ENCODE measurements around the gene STRN. TPM values are rescaled to one million over a fixed set of nuclear protein-coding genes. Genes with fewer than 3 reads are reported as not detected.
"Not testable (repeated sequence)": the region's sequence is repeated elsewhere in the genome, so short reads cannot be mapped to it uniquely, and the experiment has no call there.

Gene STRN
- total RNA-seq, 1 donor from 2014 or later: 24.7 TPM

GRCh38 chr2:36930787-36931410 is 35.4 kb downstream of the STRN start:
- CTCF ChIA-PET; POLR2A ChIA-PET; ATAC-seq (ENCODE audit: low read depth); H3K4me1 Mint-ChIP-seq; H3K27me3 Mint-ChIP-seq; H3K27ac Mint-ChIP-seq; DNase-seq; H3K9me3 Mint-ChIP-seq; intact Hi-C loops (cut with micrococcal nuclease); H3K4me3 Mint-ChIP-seq; H3K36me3 Mint-ChIP-seq (ENCODE audit: low read depth): not testable (repeated sequence)

DNA sequence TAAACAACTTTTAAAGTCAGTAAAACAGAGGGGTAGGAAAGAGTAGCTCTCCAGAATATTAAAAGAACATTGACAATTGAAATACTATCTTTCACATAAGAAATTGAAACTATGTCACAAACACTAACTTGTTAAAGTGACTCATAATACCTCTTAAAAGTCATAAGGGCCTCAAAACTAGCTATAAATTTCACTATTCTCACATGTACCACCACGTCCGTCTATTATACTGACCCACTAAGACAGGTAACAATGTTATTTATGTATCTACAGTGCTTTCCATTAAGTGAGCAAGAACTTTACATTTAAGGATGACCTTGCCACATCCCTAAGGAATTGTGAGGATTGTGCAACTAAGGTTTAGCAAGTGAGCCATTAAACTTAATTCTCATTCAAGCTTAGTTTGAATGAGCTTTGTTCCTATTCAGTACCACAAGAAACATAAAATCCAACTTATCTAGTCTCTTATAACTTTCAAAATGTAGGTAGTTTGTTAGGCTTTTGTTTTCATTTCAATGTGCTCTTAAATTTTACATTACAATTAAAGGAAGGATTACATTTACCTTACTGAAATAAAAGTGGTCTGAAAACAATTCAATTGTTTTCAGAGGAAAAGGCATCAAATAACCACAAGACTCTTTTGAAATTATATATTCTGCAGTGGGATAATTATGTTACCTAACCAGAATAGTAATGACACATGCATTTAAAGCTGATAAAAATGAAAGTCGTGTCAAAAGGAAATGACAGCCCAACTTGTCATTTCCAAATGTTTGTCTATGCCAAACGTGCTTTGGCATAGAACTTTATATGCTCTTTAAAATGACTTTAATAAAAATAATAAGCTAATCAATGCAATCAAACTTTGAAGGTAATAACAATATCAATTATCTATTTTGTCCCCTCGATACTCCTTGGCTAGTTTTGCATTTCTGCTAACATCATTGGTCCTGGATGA is 39.9 kb downstream of the STRN start:
- CTCF ChIA-PET; intact Hi-C loops (cut with micrococcal nuclease); DNase-seq; H3K27me3 Mint-ChIP-seq; H3K4me3 Mint-ChIP-seq; POLR2A ChIA-PET; H3K9me3 Mint-ChIP-seq; ATAC-seq (ENCODE audit: low read depth): not testable (repeated sequence)
- H3K4me1 Mint-ChIP-seq: peaks cover 12% of the 10 kb centered on the region
- peaks cover 18% of the 10 kb centered on the region for H3K36me3 Mint-ChIP-seq (ENCODE audit: low read depth)
- peak overlapping the region; percentile 18 for H3K27ac Mint-ChIP-seq

GRCh38 chr2:36922629-36923028 is 43.7 kb downstream of the STRN start:
- H3K9me3 Mint-ChIP-seq; DNase-seq; H3K27ac Mint-ChIP-seq; ATAC-seq (ENCODE audit: low read depth); intact Hi-C loops (cut with micrococcal nuclease); POLR2A ChIA-PET; H3K27me3 Mint-ChIP-seq; CTCF ChIA-PET; H3K4me3 Mint-ChIP-seq: not testable (repeated sequence)
- Mint-ChIP-seq H3K4me1 (peaks cover 21% of the 10 kb centered on the region), H3K36me3 (ENCODE audit: low read depth) (peaks cover 22% of the 10 kb centered on the region)

GRCh38 chr2:36921984-36922383 is 44.4 kb downstream of the STRN start:
- ChIA-PET POLR2A (no interaction called here), CTCF (no interaction called here)
- H3K27me3 Mint-ChIP-seq: no peaks in the 10 kb centered on the region
- intact Hi-C loops (cut with micrococcal nuclease): no loop called here
- H3K4me1 Mint-ChIP-seq: peaks cover 20% of the 10 kb centered on the region
- no peak for DNase-seq
- no peak overlapping the region for H3K27ac Mint-ChIP-seq
- H3K4me3 Mint-ChIP-seq: no peak overlapping the region
- TF ChIP-seq, protein P1, sequence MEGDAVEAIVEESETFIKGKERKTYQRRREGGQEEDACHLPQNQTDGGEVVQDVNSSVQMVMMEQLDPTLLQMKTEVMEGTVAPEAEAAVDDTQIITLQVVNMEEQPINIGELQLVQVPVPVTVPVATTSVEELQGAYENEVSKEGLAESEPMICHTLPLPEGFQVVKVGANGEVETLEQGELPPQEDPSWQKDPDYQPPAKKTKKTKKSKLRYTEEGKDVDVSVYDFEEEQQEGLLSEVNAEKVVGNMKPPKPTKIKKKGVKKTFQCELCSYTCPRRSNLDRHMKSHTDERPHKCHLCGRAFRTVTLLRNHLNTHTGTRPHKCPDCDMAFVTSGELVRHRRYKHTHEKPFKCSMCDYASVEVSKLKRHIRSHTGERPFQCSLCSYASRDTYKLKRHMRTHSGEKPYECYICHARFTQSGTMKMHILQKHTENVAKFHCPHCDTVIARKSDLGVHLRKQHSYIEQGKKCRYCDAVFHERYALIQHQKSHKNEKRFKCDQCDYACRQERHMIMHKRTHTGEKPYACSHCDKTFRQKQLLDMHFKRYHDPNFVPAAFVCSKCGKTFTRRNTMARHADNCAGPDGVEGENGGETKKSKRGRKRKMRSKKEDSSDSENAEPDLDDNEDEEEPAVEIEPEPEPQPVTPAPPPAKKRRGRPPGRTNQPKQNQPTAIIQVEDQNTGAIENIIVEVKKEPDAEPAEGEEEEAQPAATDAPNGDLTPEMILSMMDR (IDR thresholded peaks at IDR 0.05): no peak
- H3K36me3 Mint-ChIP-seq (ENCODE audit: low read depth): peaks cover 22% of the 10 kb centered on the region
- ATAC-seq (ENCODE audit: low read depth): no peak
- H3K9me3 Mint-ChIP-seq: no peaks in the 10 kb centered on the region

GRCh38 chr2:36919041-36919837 is 47.1 kb downstream of the STRN start:
- no peak overlapping the region for H3K27ac Mint-ChIP-seq
- no peak for ATAC-seq (ENCODE audit: low read depth)

DNA sequence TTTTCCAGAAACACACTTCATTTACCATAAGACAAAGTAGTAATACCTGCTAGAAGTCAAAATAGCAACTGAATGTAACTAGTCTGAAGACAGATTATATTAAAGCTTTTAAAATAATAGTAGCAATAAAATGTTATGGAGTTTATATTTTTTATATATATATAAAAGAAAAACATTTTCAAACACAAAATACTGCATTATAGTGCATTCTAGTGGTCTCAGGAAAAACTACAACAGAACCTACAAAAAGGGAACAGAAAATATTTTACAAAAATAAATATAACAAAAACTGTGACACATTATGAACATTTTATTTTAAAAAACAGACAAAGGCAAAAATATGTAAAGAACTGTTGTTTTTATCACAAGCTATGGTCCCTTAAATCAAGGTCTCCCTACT is 48.0 kb downstream of the STRN start:
- ATAC-seq (ENCODE audit: low read depth) (no peak), DNase-seq (no peak)
- CTCF ChIA-PET: no interaction called here
- H3K27ac Mint-ChIP-seq: no peak overlapping the region
- no peak overlapping the region for H3K4me3 Mint-ChIP-seq
- TF ChIP-seq, protein P1 (IDR thresholded peaks at IDR 0.05): no peak
- peaks cover 18% of the 10 kb centered on the region for H3K36me3 Mint-ChIP-seq (ENCODE audit: low read depth)
- intact Hi-C loops (cut with micrococcal nuclease): no loop called here
- H3K4me1 Mint-ChIP-seq: peaks cover 14% of the 10 kb centered on the region
- no peaks in the 10 kb centered on the region for H3K9me3 Mint-ChIP-seq
- H3K27me3 Mint-ChIP-seq: no peaks in the 10 kb centered on the region
- POLR2A ChIA-PET: no interaction called here

More at GRCh38 chr2:36919041-36919837, 47.1 kb downstream of the STRN start:
- Mint-ChIP-seq H3K27me3 (no peaks in the 10 kb centered on the region), H3K4me1 (peaks cover 14% of the 10 kb centered on the region), H3K4me3 (no peak overlapping the region), H3K9me3 (no peaks in the 10 kb centered on the region), H3K36me3 (ENCODE audit: low read depth) (peaks cover 22% of the 10 kb centered on the region)
- POLR2A ChIA-PET: interaction anchor here (0.6 kb wide), 1 partner anchor 12 kb away, joined by 3 read pairs; no protein-coding TSS in a partner anchor
- intact Hi-C loops (cut with micrococcal nuclease): no loop called here
- CTCF ChIA-PET: interaction anchor here (0.6 kb wide), 1 partner anchor 221 kb away, joined by 3 read pairs; no protein-coding TSS in a partner anchor
- TF ChIP-seq, protein P1 (IDR thresholded peaks at IDR 0.05): no peak
- no peak for DNase-seq

Data from activated B cell treated with CpG ODN at 0.5 μM for 24 hours (primary cell).